GM21529 (cell line): Measurements from ENCODE around the gene TRIML2.

Source experiments
- ATAC-seq: cut with Tn5 transposase; IDR thresholded peaks from one replicate; pipeline ENCODE4 v1.9.1; 2021; ENCODE audit not compliant: unreplicated experiment

TRIML2 gene, protein sequence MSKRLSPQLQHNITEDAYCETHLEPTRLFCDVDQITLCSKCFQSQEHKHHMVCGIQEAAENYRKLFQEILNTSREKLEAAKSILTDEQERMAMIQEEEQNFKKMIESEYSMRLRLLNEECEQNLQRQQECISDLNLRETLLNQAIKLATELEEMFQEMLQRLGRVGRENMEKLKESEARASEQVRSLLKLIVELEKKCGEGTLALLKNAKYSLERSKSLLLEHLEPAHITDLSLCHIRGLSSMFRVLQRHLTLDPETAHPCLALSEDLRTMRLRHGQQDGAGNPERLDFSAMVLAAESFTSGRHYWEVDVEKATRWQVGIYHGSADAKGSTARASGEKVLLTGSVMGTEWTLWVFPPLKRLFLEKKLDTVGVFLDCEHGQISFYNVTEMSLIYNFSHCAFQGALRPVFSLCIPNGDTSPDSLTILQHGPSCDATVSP

DNA sequence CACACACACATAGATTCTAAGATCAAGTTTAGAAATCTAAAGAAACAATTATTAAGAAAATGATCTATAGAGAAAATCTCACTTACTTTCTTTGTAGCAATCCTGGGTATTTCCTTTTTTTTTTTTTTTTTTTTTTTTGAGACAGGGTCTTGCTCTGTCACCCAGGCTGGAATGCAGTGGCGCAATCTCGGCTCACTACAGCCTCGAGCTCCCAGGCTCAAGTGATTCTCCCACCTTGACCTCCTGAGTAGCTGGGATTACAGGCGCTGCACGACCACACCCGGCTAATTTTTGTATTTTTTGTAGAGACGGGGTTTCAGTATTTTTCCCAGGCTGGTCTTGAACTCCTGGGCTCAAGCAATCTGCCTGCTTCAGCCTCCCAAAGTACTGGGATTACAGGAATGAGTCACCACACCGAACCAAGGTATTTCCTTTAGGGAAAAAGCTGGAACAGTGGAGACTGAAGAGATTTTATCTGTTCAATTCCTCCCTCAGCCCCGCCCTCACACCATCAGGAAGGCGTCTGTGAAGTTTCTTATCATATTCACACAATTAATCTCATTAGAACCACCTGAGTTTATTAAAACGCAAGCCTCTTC lies at the start of gene TRIML2:
Gene TRIML2 (minus strand): TSS at position 447 of the 599 bp plus-strand sequence. CDS start 4,235 bp downstream, outside the sequence.
- ATAC-seq = no peak

DNA sequence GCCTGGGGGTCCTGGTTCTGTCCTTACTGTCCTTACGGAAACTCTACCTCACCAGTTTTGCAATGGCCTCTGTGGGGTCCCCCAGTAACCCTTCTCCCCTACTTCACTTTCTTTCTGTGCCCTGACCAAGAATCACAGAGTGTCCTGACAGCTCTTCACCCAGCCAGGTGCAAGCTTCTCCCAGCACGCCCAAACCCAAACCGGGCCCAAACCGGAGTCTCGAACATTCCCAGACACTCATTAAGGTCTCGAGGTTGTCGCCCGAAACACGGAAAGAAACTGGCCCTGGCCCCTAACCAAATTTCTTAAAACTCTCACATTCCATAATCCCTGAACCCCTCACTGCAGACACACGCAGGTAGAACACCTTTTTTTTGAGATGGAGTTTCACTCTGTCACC lies 48.9 kb upstream of the TRIML2 start:
- no peak for ATAC-seq

DNA sequence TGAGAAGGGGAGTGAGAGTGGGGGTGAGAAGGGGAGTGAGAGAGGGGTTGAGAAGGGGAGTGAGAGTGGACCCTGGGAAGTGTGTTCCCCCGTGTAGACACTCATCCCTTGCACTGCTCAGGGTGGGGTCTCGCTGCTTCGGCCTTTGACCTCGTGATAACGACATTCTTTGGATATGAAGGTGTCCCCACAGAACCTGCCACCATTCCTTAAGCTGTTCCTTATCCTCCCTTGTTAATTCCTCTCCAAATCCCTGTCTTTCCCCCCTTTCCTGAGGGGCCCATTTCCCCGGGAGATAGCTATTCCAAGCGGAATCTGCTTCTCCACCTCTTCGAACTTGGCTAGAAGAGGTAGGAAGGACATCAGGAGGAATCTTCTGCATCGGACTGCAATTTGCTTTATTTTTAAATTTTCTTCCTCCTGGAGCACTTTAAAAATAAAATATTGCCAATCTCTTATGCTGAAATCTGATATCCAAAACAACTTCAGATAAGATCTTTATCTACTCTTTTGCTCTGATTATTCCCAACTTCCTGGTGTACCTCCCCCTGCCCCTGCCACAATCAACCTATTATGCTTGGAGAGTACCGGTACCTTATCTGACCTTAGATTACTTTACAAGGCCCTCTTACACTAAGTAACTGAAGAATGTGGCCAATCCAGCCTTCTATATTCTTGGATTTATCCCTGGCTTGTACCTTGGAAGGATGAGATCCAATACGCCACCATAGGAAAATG lies 45.4 kb upstream of the TRIML2 start:
- ATAC-seq = no peak

DNA sequence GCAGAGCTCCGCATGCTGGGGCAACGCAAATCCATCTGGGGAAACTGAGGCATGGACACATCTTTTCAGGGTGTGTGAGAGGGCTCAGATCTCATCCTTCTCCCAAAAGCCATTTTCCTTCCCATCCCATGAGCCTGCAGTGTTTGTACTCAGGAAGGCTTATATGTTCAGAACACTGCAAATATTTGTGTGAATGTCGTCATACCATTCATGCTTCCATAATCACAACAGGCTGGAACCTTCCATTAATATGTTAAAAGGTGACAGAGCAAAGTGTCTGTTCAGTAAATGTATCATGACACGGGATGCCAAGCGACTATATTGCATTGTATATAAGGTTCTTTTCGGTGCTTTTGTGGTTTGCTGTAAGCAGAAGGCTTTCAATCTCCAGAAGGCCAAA lies 38.4 kb upstream of the TRIML2 start:
- ATAC-seq = no peak

DNA sequence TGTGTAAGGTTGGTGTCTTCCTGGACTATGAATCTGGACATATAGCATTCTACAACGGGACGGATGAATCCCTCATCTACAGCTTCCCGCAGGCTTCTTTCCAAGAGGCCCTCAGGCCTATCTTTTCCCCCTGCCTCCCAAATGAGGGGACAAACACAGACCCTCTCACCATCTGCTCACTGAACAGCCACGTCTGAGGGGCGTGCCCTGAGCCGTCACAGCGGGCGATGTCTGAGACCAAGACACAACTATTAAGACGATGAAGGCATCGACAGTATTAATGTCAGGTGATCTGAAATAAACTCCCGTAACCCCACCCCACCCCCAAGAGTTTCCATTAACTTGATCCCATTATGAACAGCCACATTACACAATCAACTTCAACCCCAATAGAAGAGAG lies 37.8 kb upstream of the TRIML2 start:
- ATAC-seq = no peak

DNA sequence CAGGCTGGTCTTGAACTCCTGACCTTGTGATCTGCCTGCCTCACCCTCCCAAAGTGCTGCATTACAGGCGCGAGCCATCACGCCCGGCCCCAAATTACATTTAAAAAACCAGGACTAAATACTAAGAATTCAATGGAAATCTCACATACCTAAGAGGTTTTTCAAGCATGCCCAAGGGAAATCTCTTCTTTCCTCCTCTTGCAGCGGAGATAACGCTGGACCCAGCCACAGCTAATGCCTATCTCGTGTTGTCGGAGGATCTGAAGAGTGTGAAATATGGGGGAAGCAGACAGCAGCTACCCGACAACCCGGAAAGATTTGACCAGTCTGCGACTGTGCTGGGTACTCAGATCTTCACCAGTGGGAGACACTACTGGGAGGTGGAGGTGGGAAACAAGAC lies 37.2 kb upstream of the TRIML2 start:
- ATAC-seq = no peak

DNA sequence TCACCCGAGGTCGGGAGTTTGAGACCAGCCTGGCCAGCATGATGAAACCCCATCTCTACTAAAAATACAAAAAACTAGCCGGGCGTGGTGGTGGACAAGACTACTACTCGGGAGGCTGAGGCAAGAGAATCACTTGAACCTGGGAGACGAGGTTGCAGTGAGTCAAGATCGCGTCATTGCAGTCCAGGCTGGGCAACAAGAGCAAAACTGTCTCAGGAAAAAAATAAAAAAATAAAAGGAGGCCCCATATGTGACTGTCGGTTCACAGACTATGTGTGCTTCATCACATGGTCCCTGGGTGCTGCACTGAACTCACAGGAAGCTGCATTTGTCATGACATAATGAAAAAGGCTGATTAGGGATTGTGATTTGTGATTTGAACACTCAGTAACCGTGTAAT lies 36.2 kb upstream of the TRIML2 start:
- ATAC-seq = no peak

DNA sequence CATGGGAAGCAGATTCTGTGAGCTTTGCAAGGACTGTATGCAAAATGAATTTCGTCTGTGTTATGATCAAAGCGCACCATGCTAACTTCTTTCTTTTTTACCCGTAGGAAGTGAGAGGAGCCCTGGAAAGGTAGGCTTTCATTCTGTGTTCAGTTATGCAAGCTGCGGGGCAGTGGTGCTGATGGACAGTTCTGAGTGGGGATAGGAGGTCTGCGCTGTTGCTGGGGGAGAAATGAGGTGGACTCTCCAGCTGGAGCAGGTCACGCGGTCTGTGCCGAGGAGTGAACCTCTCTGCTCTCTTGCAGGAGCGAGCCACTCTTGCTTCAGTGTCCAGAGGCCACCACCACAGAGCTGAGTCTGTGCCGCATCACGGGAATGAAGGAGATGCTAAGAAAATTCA lies 34.3 kb upstream of the TRIML2 start:
- ATAC-seq = no peak

DNA sequence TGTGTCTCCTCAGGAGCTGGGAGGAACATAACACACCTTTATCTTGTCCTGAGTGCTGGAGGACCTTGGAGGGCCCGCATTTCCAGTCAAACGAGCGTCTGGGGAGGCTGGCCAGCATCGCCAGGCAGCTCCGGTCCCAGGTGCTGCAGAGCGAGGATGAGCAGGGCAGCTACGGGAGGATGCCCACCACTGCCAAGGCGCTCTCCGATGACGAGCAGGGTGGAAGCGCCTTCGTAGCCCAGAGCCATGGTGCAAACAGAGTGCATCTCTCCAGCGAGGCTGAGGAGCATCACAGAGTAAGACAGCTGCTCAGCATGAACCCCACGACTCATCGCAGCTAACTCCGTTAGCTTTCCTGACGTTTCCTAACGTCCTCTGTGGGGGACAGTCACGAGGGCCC lies 30.3 kb upstream of the TRIML2 start:
- ATAC-seq = no peak

DNA sequence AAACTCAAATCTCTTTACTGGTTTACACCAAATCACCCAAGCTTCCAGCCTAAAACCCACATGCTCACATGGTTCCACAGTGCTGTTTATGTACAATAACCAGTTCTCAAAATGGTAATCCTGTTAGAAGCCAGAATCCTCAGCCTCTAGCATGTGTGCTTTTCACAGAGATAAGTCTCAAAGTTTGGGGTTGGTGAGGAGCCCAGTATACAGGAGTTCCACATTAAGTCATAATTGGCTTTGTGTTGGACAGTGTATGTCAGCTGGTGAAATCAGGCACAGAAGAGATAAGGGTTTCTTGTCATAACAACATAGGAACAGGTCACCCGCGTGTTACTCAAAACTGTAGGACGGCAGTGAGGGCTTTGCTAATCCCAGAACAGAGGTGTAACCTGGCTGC lies 29.7 kb upstream of the TRIML2 start, which contains the start of gene TRIML1:
Gene TRIML1 (plus strand): TSS at position 301 of the 400 bp plus-strand sequence. CDS start 118 bp downstream, outside the sequence.
- ATAC-seq = no peak

DNA sequence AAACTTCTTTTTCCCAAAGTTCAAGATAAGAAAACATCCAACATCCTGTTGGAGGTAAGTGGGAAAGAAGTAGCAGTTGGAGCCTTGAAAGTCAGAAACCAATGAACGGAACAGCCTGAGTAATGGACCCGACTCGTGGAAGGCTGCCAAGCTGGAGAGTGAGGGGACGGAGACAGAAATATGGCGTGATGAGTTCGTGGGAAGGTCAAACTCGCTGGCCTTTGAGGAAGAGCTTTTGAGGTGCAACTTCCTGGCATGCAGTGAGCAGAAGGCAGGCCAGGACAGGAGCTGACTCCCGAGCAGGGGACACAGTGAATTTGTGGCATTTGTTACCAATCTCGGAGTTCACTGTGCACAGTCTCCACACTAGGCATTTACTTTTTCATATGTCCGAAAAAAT lies 28.8 kb upstream of the TRIML2 start:
- ATAC-seq = no peak

DNA sequence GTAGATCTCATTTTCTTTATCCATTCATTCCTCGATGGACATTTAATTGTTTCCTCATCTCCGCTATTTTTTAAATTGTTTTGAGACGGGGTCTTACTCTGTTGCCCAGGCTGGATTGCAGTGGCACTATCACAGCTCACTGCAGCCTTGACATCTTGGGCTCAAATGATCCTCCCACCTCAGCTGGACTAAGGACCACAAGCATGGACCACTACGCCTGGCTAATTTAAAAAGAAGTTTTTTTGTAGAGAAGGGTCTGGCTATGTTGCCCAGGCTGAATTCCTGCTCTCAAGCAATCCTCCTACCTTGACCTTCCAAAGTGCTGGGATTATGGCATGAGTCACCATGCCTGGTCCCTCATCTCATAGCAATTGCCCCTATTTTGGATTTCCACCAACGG lies 22.8 kb upstream of the TRIML2 start:
- ATAC-seq = no peak

DNA sequence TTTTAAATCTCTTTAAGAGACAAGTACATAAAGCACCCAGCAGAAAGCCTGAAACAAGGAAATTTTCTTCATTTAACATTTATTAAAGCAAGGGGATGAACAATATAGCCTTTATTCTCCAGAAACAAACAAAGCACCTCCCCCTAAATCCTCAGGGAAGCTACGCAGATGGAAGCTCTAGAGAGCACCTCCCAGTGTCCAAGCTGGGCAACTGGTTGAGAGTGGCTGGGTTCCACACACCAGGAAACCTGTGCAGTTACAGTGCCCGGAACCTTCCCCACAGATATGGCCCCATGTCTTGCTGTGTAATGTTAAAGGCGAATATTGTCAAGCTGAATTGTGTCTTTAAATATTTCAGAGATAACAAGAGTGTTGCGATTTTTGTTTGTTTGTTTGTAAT lies 21.0 kb upstream of the TRIML2 start:
- ATAC-seq = no peak

DNA sequence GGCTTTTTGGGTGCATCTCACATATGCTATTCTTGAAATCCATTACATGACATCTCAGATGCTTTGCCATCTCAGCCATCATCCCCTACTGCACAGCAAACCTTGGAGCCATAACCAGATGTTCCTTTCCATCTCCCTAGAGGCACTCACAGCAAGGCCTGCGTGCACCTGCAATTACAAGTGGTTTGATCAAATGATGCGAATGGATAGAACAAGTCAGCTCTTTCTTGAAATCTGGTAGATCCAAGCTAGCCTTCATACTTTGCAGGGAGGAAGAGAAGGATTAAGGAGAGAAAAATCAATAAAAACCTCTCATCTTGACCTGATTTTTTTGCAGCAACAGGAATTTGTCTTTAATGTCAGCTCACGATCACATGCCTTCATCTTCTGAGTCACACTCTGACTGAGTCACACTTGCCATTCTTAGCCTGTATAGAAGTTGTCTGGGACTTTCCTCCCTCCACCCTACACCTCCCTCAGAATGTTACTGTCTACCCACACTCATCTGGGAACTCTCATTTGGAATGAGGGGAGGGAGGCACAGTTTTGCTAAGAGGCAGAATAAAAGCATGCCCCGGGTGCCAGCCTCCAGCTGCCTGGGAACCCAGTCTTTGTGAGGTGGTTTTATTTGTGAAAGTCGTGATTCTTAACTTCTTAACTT lies 17.9 kb upstream of the TRIML2 start:
- no peak for ATAC-seq

DNA sequence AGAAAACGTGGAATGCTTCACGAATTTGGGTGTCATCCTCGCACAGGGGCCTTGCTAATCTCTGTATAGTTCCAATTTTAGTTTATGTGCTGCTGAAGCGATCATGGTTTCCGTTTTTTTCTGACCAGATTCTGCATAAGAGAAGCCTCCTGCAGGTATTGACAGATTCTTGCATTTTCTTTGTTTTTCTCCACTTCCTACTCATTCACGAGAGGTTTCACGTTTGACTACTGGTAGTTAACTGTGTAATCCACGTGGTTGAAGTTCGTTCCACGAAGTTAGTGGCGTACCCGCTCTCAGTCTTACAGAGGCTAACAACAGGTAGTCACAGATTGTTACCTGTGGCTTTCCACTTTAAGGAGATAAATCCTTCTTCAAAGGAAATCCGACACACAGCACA lies 12.1 kb upstream of the TRIML2 start:
- no peak for ATAC-seq

DNA sequence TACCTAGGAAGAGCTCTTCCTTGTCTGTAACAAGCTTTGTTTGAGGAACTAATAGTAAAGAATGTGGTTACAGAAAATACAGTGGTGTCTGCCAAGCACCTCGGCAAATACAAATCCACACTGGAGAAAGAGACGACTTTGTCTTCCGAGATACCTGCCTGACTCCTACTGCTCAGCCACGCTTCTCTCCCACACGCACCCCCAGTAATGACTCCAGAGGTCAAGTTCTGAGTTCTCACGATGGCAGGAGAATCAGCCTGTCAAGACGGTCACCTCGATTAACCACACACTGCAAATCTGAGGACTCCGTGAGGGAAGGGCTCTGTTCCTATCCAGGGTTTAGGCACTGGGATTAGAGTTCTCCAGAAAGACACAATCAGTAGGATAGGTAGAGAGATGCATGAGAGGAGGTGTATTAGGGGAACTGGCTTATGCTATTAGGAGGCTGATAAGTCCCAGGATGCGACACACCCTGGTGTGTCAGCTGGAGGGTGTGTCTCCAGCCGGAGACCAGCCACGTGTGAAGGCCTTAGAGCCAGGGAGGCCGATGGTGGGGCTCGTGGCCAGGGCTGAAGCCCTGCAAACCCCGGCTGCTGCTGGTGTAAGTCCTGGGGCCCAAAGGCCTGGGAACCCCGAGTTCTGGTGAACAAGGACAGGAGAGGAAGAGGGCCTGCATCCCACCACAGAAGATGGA lies 8.4 kb upstream of the TRIML2 start:
- ATAC-seq = no peak

DNA sequence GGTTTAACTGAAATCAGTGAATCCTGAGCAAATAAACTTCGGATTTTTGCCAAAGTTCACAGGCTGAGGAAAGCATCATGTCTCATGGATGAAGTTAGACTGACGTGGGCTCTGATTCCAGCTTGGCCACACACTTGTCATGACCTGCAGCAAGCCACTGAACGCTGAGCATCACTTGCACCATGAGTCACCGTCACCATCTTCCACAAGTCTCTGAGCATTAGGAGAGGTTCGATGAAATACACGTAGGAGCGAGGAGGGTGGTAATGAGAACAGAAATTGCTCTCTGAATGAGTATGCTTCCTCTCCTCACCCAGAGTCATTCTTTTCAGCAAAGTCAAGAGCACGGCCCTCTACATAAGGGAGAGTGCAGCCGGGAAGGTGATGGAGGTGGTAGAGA lies 3.8 kb upstream of the TRIML2 start:
- no peak for ATAC-seq

DNA sequence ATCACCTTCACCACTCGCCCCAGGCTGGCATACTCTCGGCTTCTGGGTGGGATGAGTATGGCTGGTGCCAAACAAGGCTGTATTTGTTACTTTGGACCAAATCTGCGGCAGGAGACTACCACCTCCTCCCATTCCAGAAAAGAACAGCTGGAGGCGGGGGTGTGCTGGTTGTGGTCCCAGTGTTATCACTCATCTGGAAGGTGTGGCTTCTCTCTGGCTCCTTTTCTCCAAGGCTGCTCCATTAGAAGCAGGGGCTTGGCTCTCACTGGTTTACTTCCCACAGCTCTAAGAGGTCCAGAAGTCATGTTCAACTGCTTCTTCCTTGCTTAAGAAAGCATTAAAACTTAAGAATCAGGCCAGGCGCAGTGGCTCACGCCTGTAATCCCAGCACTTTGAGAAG lies 2.6 kb upstream of the TRIML2 start:
- ATAC-seq = no peak

DNA sequence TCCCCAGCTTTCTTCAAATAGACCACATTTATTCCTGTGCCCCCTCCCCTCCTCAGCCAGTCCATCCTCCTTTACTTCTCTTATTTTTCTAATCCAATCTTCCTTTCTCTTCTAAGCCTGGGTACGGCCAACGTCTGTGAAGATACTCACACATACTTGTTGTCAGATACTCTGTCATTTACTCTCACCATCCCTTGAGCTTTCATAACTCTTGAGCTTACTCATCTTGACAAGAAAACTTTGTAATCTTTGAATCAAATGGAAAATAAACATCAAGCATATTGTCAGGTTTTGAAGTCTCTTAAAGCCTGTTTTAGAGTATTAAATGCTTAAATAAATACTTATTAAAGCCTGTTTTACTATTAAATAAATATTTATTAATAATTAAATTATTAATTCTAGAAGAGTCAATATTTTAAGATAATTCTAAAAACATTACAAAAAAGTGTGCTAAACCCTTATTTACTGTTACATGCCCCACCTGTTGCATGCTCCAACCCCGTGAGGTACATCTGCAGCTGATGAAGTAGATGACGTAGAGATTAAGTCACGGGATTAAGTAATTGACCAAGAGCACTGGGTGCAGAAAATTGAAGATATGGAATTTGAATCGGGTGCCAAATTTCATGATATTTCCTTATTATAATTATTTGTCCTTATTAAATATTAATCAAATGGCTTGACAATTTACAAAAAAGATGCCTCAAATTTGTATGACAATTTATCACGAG lies 1.5 kb upstream of the TRIML2 start:
- ATAC-seq = no peak

DNA sequence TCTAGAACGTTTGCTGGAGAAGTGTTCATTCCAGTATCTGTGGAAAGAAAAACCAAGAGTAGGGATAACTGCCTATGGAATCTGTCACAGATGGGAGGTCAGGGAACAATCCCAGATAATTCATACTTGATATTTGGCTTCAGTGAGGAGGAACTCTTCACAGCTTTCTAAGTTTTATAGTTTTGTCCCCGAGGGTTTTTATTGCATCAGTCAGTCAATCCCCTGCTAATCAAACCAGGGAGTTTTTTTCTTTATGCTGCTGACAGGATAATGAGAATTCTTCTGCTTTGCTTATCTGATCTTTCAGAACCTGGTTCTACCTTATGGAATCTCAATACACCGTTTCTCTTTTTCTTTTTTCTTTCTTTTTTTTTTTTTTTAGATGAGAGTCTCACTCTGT lies 633 bp upstream of the TRIML2 start:
- ATAC-seq = no peak
